Motor neuron (in vitro differentiated cells): Measurements from ENCODE around the gene THSD4. TPM values are rescaled to one million over a fixed set of nuclear protein-coding genes. Genes with fewer than 3 reads are reported as not detected.

ENCODE experiments used
- ATAC-seq, 8 experiments: fragments of 200-7000 bp; cut with Tn5 transposase; replicated peaks in 6 of 8; 2 replicates each; pipeline ENCODE4 v1.8.0; 2021; ENCODE audit warnings: mild to moderate bottlenecking in 8 of 8, moderate library complexity in 8 of 8
- H3K27ac ChIP-seq, 2 donors: fragments of 250-450 bp; sonication (Bioruptor Pico); 2 replicates each; pipeline ENCODE4 v1.9.0; 2021; ENCODE audit warnings: antibody characterized with exemption in 2 of 2, mild to moderate bottlenecking in 2 of 2, moderate library complexity in 1 of 2
- H3K4me1 ChIP-seq, 2 donors: fragments of 250-450 bp; sonication (Bioruptor Pico); replicated peaks in 1 of 2; 2 replicates each; pipeline ENCODE4 v1.6.1; 2021; ENCODE audit warnings: antibody characterized with exemption in 2 of 2, mild to moderate bottlenecking in 2 of 2, moderate library complexity in 1 of 2
- H3K4me3 ChIP-seq, 5 donors: fragments of 250-450 bp; sonication (Bioruptor Pico); 2 replicates each; pipeline ENCODE4 v1.9.0; 2021; ENCODE audit warnings: antibody characterized with exemption in 5 of 5, mild to moderate bottlenecking in 5 of 5, moderate library complexity in 4 of 5
- WGBS, 10 experiments: fragments of 450-650 bp; shearing (Covaris generic); methylation state at CpG; one replicate each; pipeline ENCODE4 v1.0.0; 2022; 5-methylcytosine and 5-hydroxymethylcytosine counted together
- in situ Hi-C, 9 experiments: fragments of 400-800 bp; cut with MboI; loops; one replicate each; pipeline ENCODE4 v1.15.0; 2021; ENCODE audit warnings: low sequenced_read_pairs in 9 of 9, low pct_unique_long_range_greater_than_20kb in 2 of 9; ENCODE audit not compliant: unreplicated experiment in 9 of 9
- total RNA-seq, 8 experiments: library from RNA; unstranded; fragments of 300-600 nt; gene quantifications; 2 replicates each; pipeline versions ENCODE4 v1.2.3 to v1.2.4, GENCODE V29; 2022

The THSD4 gene
- total RNA-seq, 8 experiments from 2014 or later, result 1.3 to 28.4 (median 6.7) TPM

- no peak overlapping the region for H3K27ac ChIP-seq
- 38 to 100% (median 90%) methylated on average over 2 to 4 of the region's 5 CpGs; no CpG with 5 or more reads in 1 of the 10 experiments for WGBS, 10 experiments
- H3K4me1 ChIP-seq, result no peaks in the 10 kb centered on the region
- peak in 3 of 8 experiments; percentile 52 to 75 (median 71) for ATAC-seq
- in situ Hi-C loops, result loop anchor here in 4 of 9 experiments (10.0 to 25.0 kb wide), 4 partner anchors 330 to 558 kb away; partner anchors contain the start of genes THSD4 (in 2 of the 4), LRRC49 (in 1 of the 4) and THAP10 (in 1 of the 4)
- H3K4me3 ChIP-seq, result no peak overlapping the region
Measured at GRCh38 chr15:71444866-71445590, 329.8 kb downstream of the THSD4 start.

- WGBS, 10 experiments, result 58 to 100% (median 86%) methylated on average over 1 to 7 of the region's 8 CpGs
Measured at GRCh38 chr15:71447328-71448250, 332.3 kb downstream of the THSD4 start.

GRCh38 chr15:71448688-71449114, 333.4 kb downstream of the THSD4 start:
- in situ Hi-C loops, result loop anchor here in 4 of 9 experiments (10.0 to 25.0 kb wide), 4 partner anchors 334 to 561 kb away; partner anchors contain the start of genes THSD4 (in 2 of the 4), LRRC49 (in 1 of the 4) and THAP10 (in 1 of the 4)
- no peak overlapping the region for H3K4me3 ChIP-seq
- H3K4me1 ChIP-seq, result no peaks in the 10 kb centered on the region
- WGBS, 10 experiments, result 17 to 100% (median 63%) methylated on average over 1 to 2 of the region's 2 CpGs; no CpG with 5 or more reads in 6 of the 10 experiments
- peak in 7 of 8 experiments; percentile 50 to 82 (median 68) for ATAC-seq
- H3K27ac ChIP-seq, result no peak overlapping the region

More at GRCh38 chr15:71447328-71448250, 332.3 kb downstream of the THSD4 start:
- peak in 1 of 8 experiments; percentile 49 for ATAC-seq
- in situ Hi-C loops, result loop anchor here in 4 of 9 experiments (10.0 to 25.0 kb wide), 4 partner anchors 333 to 560 kb away; partner anchors contain the start of genes THSD4 (in 2 of the 4), LRRC49 (in 1 of the 4) and THAP10 (in 1 of the 4)
- H3K27ac ChIP-seq, result no peak overlapping the region
- H3K4me1 ChIP-seq, result no peaks in the 10 kb centered on the region
- H3K4me3 ChIP-seq, result no peak overlapping the region

- no peak overlapping the region for H3K4me3 ChIP-seq
- H3K4me1 ChIP-seq, result no peaks in the 10 kb centered on the region
- in situ Hi-C loops, result loop anchor here in 4 of 9 experiments (10.0 to 25.0 kb wide), 4 partner anchors 335 to 562 kb away; partner anchors contain the start of genes THSD4 (in 2 of the 4), LRRC49 (in 1 of the 4) and THAP10 (in 1 of the 4)
- 33 to 100% (median 63%) methylated on average over 1 to 3 of the region's 3 CpGs for WGBS, 10 experiments
- no peak for ATAC-seq
- H3K27ac ChIP-seq, result no peak overlapping the region
Measured at GRCh38 chr15:71449363-71449762, 334.1 kb downstream of the THSD4 start.

- no peak overlapping the region for H3K27ac ChIP-seq
- in situ Hi-C loops, result loop anchor here in 6 of 9 experiments (10.0 to 25.0 kb wide), 7 partner anchors 212 to 712 kb away; partner anchors contain the start of genes THSD4 (in 2 of the 6), LRRC49 (in 1 of the 6) and THAP10 (in 1 of the 6)
- no peak overlapping the region for H3K4me3 ChIP-seq
- ATAC-seq, result no peak
- WGBS, 10 experiments, result 40 to 100% (median 88%) methylated on average over 1 to 4 of the region's 5 CpGs
- no peaks in the 10 kb centered on the region for H3K4me1 ChIP-seq
Measured at GRCh38 chr15:71449956-71450355, 334.7 kb downstream of the THSD4 start.

DNA sequence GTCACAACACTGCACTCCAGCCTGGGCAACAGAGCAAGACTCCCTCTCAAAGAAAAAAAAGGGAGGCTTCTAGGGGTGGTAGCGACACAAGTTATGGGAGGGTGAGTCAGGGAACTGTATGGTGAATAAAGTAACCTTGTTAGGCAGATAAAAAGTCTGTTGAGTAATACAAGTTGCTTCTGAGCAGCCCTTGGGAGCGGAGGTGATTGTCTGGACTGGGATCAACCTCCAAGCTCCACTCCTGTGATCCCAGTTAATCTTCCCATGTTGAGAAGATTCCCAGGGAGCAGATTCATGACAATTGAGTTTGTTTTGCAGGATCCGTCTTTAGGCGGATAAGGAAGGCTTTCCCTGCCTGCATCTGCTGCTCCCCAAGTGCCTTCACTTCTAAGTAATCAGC, 335.9 kb downstream of the THSD4 start:
- in situ Hi-C loops, result loop anchor here in 4 of 9 experiments (10.0 to 25.0 kb wide), 3 partner anchors 211 to 711 kb away; no protein-coding TSS in a partner anchor
- no peak for ATAC-seq

GRCh38 chr15:71452893-71453292, 337.6 kb downstream of the THSD4 start:
- ATAC-seq, result no peak
- 50 to 100% (median 79%) methylated on average over 1 to 3 of the region's 3 CpGs; no CpG with 5 or more reads in 4 of the 10 experiments for WGBS, 10 experiments
- H3K4me1 ChIP-seq, result no peaks in the 10 kb centered on the region
- no peak overlapping the region for H3K4me3 ChIP-seq
- in situ Hi-C loops, result loop anchor here in 4 of 9 experiments (10.0 to 25.0 kb wide), 3 partner anchors 209 to 709 kb away; no protein-coding TSS in a partner anchor
- no peak overlapping the region for H3K27ac ChIP-seq

More for the DNA sequence above, 335.9 kb downstream of the THSD4 start:
- 50 to 100% (median 100%) methylated on average over 1 to 4 of the region's 4 CpGs; no CpG with 5 or more reads in 1 of the 10 experiments for WGBS, 10 experiments
- Histone ChIP-seq H3K27ac (no peak overlapping the region), H3K4me3 (no peak overlapping the region), H3K4me1 (no peaks in the 10 kb centered on the region)

- H3K4me3 ChIP-seq, result no peak overlapping the region
- in situ Hi-C loops, result loop anchor here in 4 of 9 experiments (10.0 to 25.0 kb wide), 3 partner anchors 208 to 708 kb away; no protein-coding TSS in a partner anchor
- ATAC-seq, result peak in 1 of 8 experiments; percentile 74
- no peak overlapping the region for H3K27ac ChIP-seq
- 0 to 98% (median 67%) methylated on average over 1 to 6 of the region's 6 CpGs; no CpG with 5 or more reads in 2 of the 10 experiments for WGBS, 10 experiments
- no peaks in the 10 kb centered on the region for H3K4me1 ChIP-seq
Measured at GRCh38 chr15:71454462-71454996, 339.3 kb downstream of the THSD4 start.

- WGBS, 10 experiments, result 33 to 100% (median 80%) methylated on average over 1 to 2 of the region's 3 CpGs; no CpG with 5 or more reads in 3 of the 10 experiments
- in situ Hi-C loops, result loop anchor here in 4 of 9 experiments (10.0 to 25.0 kb wide), 3 partner anchors 207 to 707 kb away; no protein-coding TSS in a partner anchor
- Histone ChIP-seq H3K4me3 (no peak overlapping the region), H3K27ac (no peak overlapping the region), H3K4me1 (peaks cover 0 to 5% of the 10 kb centered on the region in 2 donors)
- peak in 2 of 8 experiments; percentile 24 to 68 for ATAC-seq
Measured at GRCh38 chr15:71455107-71455506, 339.8 kb downstream of the THSD4 start.

GRCh38 chr15:71455878-71456277, 340.6 kb downstream of the THSD4 start:
- ATAC-seq, result no peak
- Histone ChIP-seq H3K27ac (no peak overlapping the region), H3K4me1 (peaks cover 0 to 12% of the 10 kb centered on the region in 2 donors), H3K4me3 (no peak overlapping the region)
- in situ Hi-C loops, result loop anchor here in 4 of 9 experiments (10.0 to 25.0 kb wide), 3 partner anchors 206 to 706 kb away; no protein-coding TSS in a partner anchor
- WGBS, 10 experiments, result 0 to 86% (median 65%) methylated on average over 1 to 5 of the region's 5 CpGs; no CpG with 5 or more reads in 2 of the 10 experiments

DNA sequence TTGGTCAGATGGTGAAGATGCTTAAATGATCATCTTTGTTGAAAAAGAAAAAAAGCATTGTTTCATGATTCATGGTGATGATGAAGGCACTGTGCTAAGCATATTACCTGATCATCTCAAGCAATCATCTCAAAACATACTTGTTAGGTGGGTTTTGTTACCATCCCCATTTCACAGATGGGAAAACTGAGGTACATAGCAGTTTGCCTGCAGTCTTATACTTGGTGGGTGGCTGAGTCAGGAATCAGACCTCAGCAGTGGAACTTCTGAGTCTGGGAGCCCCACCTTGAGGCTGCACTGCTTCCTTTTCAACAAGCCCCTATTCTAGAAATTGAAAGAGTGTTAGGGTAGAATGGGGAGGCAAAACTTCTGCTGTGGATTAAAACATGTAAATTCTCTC, 341.1 kb downstream of the THSD4 start:
- in situ Hi-C loops, result loop anchor here in 4 of 9 experiments (10.0 to 25.0 kb wide), 3 partner anchors 206 to 706 kb away; no protein-coding TSS in a partner anchor
- no peak for ATAC-seq
- Histone ChIP-seq H3K27ac (no peak overlapping the region), H3K4me1 (peaks cover 0 to 12% of the 10 kb centered on the region in 2 donors), H3K4me3 (no peak overlapping the region)
